HTERT RPE-1 (cell line): Measurements from ENCODE around the gene PLXNA1.

Source experiments
- in situ Hi-C: fragments of 300-500 bp; cut with MboI; formaldehyde crosslinking; loops from 4 replicates; pipeline ENCODE4 v1.14.3; 2020; ENCODE audit warnings: low sequenced_read_pairs

PLXNA1 gene

DNA sequence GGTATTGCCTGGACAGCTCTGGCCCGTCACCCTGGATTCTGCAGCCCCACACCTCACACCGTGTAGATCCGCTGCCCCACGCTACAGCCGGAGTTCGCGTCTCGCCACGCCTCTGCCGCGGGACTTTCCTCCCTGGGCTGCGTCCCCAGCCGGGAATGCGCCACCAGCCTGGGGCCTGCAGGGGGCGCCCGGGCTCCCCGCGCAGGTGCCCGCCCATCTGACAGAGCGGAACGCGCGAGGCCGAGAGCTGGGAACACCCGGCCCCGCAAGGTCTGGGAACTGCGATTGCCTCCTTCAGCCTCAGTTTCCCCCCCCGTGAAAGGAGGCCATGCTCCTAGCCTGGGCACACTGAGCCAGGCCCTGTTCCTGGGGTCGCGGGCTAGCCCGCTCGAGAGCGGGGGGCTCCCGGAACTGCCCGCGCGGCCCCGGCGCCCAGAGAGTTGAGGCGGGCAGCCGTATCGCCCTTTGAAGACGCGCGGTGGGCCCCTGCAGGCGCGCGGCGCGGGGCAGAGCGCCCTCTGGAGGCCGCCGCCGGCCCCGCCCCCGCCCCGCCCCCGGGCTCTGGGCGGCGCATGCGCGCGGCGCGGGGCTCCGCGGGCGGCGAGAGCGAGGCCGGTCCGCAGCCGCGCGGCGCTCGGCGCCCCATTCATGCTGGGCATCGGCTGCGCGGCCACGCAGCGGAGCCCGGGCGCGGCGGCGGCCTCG is at the start of gene PLXNA1:
Gene PLXNA1 (plus strand): TSS at position 645 of the 705 bp plus-strand sequence. CDS start 5,479 bp downstream, outside the sequence.
- in situ Hi-C loops, result no loop called here

DNA sequence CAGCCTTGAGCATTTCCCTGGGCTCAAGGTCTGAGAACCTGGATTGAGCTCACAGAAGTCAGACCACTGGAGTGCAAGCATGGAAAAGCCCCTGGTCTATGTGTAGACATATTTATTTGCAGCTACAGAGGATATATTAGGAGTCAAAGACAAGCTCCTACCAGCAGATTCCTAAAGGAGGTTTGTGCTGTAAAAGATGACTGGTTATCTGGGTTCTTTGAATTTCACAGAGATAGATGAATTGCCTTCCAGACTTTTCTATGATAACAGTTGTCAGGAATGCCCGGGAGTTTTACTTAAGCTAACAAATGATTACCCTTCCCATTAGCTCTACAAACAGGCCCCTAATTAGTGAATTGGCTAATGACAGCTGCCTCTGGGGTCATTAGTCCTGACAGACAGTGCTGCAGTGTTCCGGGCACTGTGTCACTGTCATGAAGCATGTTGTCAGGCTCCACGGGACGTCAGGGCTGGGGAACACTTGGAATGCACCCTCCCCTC is 48.8 kb upstream of the PLXNA1 start:
- in situ Hi-C loops, result no loop called here

GRCh38 chr3:126934991-126935390 is 47.9 kb upstream of the PLXNA1 start:
- in situ Hi-C loops, result no loop called here

- in situ Hi-C loops, result no loop called here
Measured at GRCh38 chr3:126935756-126936509, 47.0 kb upstream of the PLXNA1 start.

GRCh38 chr3:126936853-126937425 is 46.0 kb upstream of the PLXNA1 start:
- in situ Hi-C loops, result no loop called here

DNA sequence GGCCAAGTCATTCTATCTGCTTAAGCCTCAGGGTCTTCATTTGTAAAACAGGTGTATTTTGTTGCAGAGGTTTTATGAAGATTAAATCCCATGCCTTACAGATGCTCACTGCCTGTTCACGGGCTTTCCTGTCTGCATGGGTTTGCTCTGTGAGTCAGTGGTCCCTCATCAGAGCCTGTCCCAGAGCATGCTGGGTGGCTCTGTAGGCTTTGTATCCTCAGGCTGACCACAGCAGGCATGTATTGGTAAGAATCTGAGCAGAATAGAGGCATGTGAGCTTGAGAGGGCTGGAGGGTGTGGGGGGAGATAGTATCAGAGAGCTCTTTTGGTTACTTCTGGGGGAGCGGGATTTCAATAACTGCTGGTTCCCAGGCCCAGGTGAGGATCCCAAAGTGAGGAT is 45.4 kb upstream of the PLXNA1 start:
- in situ Hi-C loops, result no loop called here

DNA sequence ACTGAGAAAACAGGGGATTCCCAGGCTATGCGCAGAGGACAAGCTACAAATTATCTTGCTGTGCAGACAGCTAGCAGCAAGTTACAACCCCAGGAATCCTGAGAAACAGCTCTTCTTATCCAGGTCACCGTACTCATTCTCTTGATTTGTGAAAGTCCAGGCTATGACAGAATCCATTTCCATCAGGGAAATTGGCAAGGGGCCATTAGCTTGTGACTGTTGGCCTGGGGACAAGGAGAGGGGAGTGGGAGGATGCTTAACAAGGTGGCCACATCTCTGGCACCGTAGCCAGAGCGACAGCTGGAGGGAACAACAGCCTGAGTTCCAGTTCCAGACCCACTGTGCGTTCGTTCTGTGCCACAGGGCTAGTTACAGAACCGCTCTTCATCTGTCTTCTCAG is 44.9 kb upstream of the PLXNA1 start:
- in situ Hi-C loops, result no loop called here

GRCh38 chr3:126938520-126939337 is 44.2 kb upstream of the PLXNA1 start:
- in situ Hi-C loops, result no loop called here

DNA sequence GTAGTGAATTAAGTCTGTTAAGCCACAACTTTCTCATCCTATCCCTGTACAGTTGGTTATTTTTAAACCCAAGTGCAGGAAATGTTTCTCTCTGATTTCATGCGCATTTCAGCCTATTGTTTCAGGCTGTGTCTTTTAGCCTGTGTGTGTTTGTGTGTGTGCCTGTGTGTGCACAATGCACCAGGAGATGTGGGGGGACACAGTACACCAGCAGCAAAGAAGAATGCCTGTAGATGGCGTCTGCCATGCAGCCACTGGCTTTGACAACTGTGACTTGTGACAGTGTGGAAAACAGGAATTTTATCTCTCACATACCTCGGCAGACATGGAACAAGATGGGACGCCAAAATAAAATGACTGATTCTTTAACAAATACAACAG is 43.6 kb upstream of the PLXNA1 start:
- in situ Hi-C loops, result no loop called here

- in situ Hi-C loops, result no loop called here
Measured at GRCh38 chr3:126939733-126940132, 43.2 kb upstream of the PLXNA1 start.

DNA sequence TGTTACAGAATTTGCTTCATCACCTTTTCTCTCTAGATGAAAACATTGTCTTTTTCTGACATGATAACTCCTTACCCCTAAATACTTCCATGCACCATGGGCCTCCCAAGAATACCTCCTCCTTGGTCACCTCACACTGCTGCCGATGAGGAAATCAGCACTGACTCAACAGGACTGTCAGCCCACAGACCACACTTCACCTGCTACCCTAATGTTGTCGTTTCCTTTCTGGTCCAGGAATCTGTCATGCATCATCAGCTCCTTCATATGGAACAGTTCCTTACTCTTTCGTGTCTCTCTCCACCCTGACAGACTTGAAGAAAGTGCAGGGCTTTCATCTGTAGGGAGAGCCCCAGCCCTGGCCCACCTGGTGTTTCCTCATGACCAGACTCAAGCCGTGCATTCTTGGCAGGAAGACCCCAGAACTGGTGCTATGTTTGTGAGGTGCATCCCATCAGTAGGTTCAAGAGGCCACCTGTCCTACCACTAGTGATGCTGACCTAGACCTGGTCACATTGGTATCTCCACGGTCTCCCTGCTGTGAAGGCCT is 41.1 kb upstream of the PLXNA1 start:
- in situ Hi-C loops, result no loop called here

GRCh38 chr3:126944089-126944965 is 38.6 kb upstream of the PLXNA1 start:
- in situ Hi-C loops, result no loop called here

GRCh38 chr3:126945171-126945721 is 37.7 kb upstream of the PLXNA1 start:
- in situ Hi-C loops, result no loop called here

- in situ Hi-C loops, result no loop called here
Measured at GRCh38 chr3:126945891-126946290, 37.0 kb upstream of the PLXNA1 start.

DNA sequence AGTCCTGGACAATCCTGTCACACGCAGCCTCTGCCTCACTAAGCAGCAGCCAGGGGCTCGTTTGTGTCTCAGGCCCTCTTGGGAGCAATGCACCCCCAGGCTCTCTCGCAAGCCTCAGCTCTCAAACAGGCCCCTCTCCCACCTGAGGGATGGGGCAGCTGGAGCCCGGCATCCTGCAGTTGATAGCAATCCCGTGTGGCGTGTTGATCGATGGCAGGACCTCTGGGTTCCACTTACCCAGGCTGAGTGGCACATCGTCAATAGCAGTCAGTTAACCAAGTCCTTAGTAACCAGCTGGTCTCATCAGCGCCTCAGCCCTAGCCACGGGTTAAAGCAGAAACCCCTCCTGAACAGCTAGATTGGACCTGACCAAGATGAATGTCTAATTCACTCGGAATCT is 36.5 kb upstream of the PLXNA1 start:
- in situ Hi-C loops, result no loop called here

DNA sequence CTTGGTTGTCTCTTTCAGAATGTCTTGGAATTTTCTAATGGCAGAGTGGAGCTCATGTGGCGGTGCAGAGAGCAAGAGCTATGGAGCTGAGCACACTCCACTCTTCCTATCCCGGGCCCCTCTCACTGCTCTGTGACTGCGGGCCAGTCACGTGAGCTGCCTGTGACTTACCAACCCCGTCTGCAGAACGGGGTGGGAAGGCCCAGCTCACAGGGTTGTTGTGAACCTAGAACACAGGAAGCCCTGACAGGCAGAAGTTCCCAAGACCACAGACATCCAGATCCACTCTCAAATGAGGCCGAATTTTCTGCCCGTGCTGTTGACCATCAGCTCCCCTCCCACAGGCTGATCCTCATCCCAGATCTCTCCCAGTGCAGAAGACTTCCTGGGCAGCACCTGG is 35.5 kb upstream of the PLXNA1 start:
- in situ Hi-C loops, result no loop called here

- in situ Hi-C loops, result no loop called here
Measured at GRCh38 chr3:126948980-126949535, 33.9 kb upstream of the PLXNA1 start.

DNA sequence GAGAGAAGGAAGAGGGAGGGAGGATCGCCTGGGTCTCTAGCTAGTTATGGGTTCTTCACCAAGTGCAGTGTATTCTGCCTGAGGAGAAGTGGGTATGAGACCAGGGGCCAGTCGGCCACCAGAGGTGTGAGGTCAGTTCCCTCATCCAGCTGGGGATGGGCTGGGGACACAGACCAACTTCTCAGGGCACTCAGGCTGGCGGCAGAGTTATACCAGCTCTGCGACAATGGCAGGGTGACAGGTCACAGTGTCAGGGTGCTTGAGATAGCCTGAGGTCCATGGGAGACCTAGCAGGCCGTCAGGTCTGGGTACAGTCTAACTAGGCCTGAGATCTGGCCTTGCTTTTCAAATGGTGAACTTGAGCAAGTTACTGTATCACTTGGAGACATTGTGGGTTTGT is 31.4 kb upstream of the PLXNA1 start:
- in situ Hi-C loops, result no loop called here

- in situ Hi-C loops, result no loop called here
Measured at GRCh38 chr3:126952261-126952982, 30.5 kb upstream of the PLXNA1 start.
